ENCODE results near the gene CLMN. TPM values are rescaled to one million over a fixed set of nuclear protein-coding genes. Genes with fewer than 3 reads are reported as not detected.
A peak's percentile ranks its signal among the peaks of the same experiment; 100 is the strongest.

Gene CLMN
- total and polyA plus RNA-seq, 10 of the 15 experiments (the other 5 are each of a cell fraction or from before 2014, with no cell fraction given), result 7.8 to 49.3 (median 18.5) TPM

- no peak for TF ChIP-seq ETV6 (conservative IDR thresholded peaks at IDR 0.05 in 1 of 2, IDR thresholded peaks at IDR 0.05 in 1 of 2; ENCODE audit: borderline replicate concordance in 1 of 2, low read depth in 1 of 2)
These were observed 162.7 kb downstream of the CLMN start (continued) for GRCh38 chr14:95157048-95157326.

GRCh38 chr14:95156161-95157047, 163.3 kb downstream of the CLMN start:
- TF ChIP-seq CHD1 (IDR thresholded peaks at IDR 0.05; ENCODE audit: low read depth, low read length) (0 out of 2 replicates have a peak, but pooled peaks have one; percentile 31), BCL11A (IDR thresholded peaks at IDR 0.05; ENCODE audit: low read depth, low read length) (no peak), TAF1 (IDR thresholded peaks at IDR 0.05; ENCODE audit: borderline replicate concordance, low read depth, low read length) (0 out of 2 replicates have a peak, but pooled peaks have one; percentile 21), RUNX3 (IDR thresholded peaks at IDR 0.05; ENCODE audit: low read length) (peak; percentile 63), POLR2AphosphoS2 (IDR thresholded peaks at IDR 0.05; ENCODE audit: low read depth, low read length) (no peak), E4F1 (IDR thresholded peaks at IDR 0.05; ENCODE audit: borderline replicate concordance, partially characterized antibody) (no peak)
- TF ChIP-seq, protein P1, sequence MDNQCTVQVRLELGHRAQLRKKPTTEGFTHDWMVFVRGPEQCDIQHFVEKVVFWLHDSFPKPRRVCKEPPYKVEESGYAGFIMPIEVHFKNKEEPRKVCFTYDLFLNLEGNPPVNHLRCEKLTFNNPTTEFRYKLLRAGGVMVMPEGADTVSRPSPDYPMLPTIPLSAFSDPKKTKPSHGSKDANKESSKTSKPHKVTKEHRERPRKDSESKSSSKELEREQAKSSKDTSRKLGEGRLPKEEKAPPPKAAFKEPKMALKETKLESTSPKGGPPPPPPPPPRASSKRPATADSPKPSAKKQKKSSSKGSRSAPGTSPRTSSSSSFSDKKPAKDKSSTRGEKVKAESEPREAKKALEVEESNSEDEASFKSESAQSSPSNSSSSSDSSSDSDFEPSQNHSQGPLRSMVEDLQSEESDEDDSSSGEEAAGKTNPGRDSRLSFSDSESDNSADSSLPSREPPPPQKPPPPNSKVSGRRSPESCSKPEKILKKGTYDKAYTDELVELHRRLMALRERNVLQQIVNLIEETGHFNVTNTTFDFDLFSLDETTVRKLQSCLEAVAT (IDR thresholded peaks at IDR 0.05), result no peak
- TF ChIP-seq, protein P2, sequence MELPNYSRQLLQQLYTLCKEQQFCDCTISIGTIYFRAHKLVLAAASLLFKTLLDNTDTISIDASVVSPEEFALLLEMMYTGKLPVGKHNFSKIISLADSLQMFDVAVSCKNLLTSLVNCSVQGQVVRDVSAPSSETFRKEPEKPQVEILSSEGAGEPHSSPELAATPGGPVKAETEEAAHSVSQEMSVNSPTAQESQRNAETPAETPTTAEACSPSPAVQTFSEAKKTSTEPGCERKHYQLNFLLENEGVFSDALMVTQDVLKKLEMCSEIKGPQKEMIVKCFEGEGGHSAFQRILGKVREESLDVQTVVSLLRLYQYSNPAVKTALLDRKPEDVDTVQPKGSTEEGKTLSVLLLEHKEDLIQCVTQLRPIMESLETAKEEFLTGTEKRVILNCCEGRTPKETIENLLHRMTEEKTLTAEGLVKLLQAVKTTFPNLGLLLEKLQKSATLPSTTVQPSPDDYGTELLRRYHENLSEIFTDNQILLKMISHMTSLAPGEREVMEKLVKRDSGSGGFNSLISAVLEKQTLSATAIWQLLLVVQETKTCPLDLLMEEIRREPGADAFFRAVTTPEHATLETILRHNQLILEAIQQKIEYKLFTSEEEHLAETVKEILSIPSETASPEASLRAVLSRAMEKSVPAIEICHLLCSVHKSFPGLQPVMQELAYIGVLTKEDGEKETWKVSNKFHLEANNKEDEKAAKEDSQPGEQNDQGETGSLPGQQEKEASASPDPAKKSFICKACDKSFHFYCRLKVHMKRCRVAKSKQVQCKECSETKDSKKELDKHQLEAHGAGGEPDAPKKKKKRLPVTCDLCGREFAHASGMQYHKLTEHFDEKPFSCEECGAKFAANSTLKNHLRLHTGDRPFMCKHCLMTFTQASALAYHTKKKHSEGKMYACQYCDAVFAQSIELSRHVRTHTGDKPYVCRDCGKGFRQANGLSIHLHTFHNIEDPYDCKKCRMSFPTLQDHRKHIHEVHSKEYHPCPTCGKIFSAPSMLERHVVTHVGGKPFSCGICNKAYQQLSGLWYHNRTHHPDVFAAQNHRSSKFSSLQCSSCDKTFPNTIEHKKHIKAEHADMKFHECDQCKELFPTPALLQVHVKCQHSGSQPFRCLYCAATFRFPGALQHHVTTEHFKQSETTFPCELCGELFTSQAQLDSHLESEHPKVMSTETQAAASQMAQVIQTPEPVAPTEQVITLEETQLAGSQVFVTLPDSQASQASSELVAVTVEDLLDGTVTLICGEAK (IDR thresholded peaks at IDR 0.05; ENCODE audit: borderline replicate concordance), result 0 out of 2 replicates have a peak, but pooled peaks have one; percentile 24
- Histone ChIP-seq H3K4me1 (ENCODE audit: control insufficient read depth, insufficient read depth, low read length) (peaks cover 8% of the 10 kb centered on the region; the same call in 1 of the 2 replicates), H3K4me3 (peak overlapping the region; percentile 89), H3K9me3 (replicated peaks; ENCODE audit: control insufficient read depth, insufficient read depth, low read length) (no peaks in the 10 kb centered on the region), H3K36me3 (ENCODE audit: control insufficient read depth in 2 of 2, insufficient read depth in 2 of 2, low read length in 1 of 2) (no peaks in the 10 kb centered on the region), H3K79me2 (ENCODE audit: control insufficient read depth, insufficient read depth, low read length) (peaks cover 61% of the 10 kb centered on the region), H2AFZ (ENCODE audit: control insufficient read depth, low read depth, low read length) (peak overlapping the region; percentile 90), H3K9ac (ENCODE audit: control insufficient read depth, insufficient read depth, low read length) (peak overlapping the region; percentile 98), H3K4me2 (ENCODE audit: control insufficient read depth, insufficient read depth) (peak overlapping the region; percentile 68), H4K20me1 (ENCODE audit: control insufficient read depth, insufficient read depth) (no peaks in the 10 kb centered on the region), H3K27me3 (replicated peaks in 1 of 2; ENCODE audit: control insufficient read depth in 2 of 2, insufficient read depth in 2 of 2, low read length in 1 of 2) (no peaks in the 10 kb centered on the region), H3K27ac (ENCODE audit: control insufficient read depth, insufficient read depth) (peak overlapping the region; percentile 95)
- no TSS peak for BruUV-seq (replicated peaks)
- no peak for DNase-seq (ENCODE audit: low read depth, low spot score)
- ATAC-seq, result peak; percentile 37
- ChIA-PET POLR2A (interaction anchor here (0.5 to 0.8 kb wide), 2 partner anchors 27 to 149 kb away, joined by 3 to 4 read pairs; no protein-coding TSS in a partner anchor), SMC1A (ENCODE audit: uncharacterized antibody, unreplicated experiment) (interaction anchor here (0.9 to 1.7 kb wide), 7 partner anchors 9 to 57 kb away, joined by 3 to 14 read pairs (median 5); no protein-coding TSS in a partner anchor), CTCF (interaction anchor here (0.7 to 1.5 kb wide), 2 partner anchors 21 to 25 kb away, joined by 3 to 4 read pairs; no protein-coding TSS in a partner anchor), RAD21 (ENCODE audit: unreplicated experiment) (interaction anchor here (1.2 to 1.7 kb wide), 4 partner anchors 28 to 171 kb away, joined by 3 to 7 read pairs (median 5); no protein-coding TSS in a partner anchor)
- 6% methylated on average over 45 of the region's 48 CpGs for WGBS (ENCODE audit: insufficient coverage, insufficient replicate concordance, low lambda C conversion rate, missing lambda C conversion rate)
- intact Hi-C loops (cut with micrococcal nuclease; ENCODE audit: unreplicated experiment), result loop anchor here (5.0 to 10.0 kb wide), 4 partner anchors 111 to 378 kb away; partner anchors contain the start of gene GLRX5
- in situ Hi-C loops (cut with MboI), result no loop called here
- no peak for FAIRE-seq

Data from GM12878 (cell line).